ENCODE data around the gene MED12.

The MED12 gene

GRCh38 chrX:71118985-71119535 is 664 bp downstream of the MED12 start:
- Histone ChIP-seq H3K36me3 (peaks cover 35% of the 10 kb centered on the region), H3K4me3 (ENCODE audit: low read depth in 1 of 2, low read length in 1 of 2) (peak overlapping the region; percentile 68 to 69), H3K27me3 (no peaks in the 10 kb centered on the region), H3K9me3 (no peaks in the 10 kb centered on the region), H3K27ac (peak overlapping the region; percentile 89), H3K4me1 (ENCODE audit: control insufficient read depth in 1 of 2, insufficient read depth in 1 of 2, low read depth in 1 of 2, low read length in 1 of 2) (peaks cover 17 to 24% of the 10 kb centered on the region in 2 experiments)
- no peak for TF ChIP-seq CTCF (IDR thresholded peaks at IDR 0.05)

GRCh38 chrX:71128166-71128833 is 9.9 kb downstream of the MED12 start:
- no peaks in the 10 kb centered on the region for H3K9me3 ChIP-seq
- peak overlapping the region; percentile 41 for H3K27ac ChIP-seq
- peaks cover 100% of the 10 kb centered on the region for H3K36me3 ChIP-seq
- TF ChIP-seq CTCF (IDR thresholded peaks at IDR 0.05): no peak
- H3K27me3 ChIP-seq: no peaks in the 10 kb centered on the region
- no peaks in the 10 kb centered on the region for H3K4me1 ChIP-seq (ENCODE audit: control insufficient read depth in 1 of 2, insufficient read depth in 1 of 2, low read depth in 1 of 2, low read length in 1 of 2)
- H3K4me3 ChIP-seq (ENCODE audit: low read depth in 1 of 2, low read length in 1 of 2): no peak overlapping the region

- Histone ChIP-seq H3K27me3 (no peaks in the 10 kb centered on the region), H3K36me3 (peaks cover 100% of the 10 kb centered on the region), H3K9me3 (no peaks in the 10 kb centered on the region), H3K4me3 (ENCODE audit: low read depth in 1 of 2, low read length in 1 of 2) (no peak overlapping the region), H3K4me1 (ENCODE audit: control insufficient read depth in 1 of 2, insufficient read depth in 1 of 2, low read depth in 1 of 2, low read length in 1 of 2) (no peaks in the 10 kb centered on the region), H3K27ac (peak overlapping the region; percentile 41)
- peak; percentile 87 for TF ChIP-seq CTCF (IDR thresholded peaks at IDR 0.05)
Observed at GRCh38 chrX:71128915-71129765, 10.7 kb downstream of the MED12 start.

GRCh38 chrX:71131510-71131909 is 13.1 kb downstream of the MED12 start:
- no peak overlapping the region for H3K27ac ChIP-seq
- H3K36me3 ChIP-seq: peaks cover 100% of the 10 kb centered on the region
- H3K9me3 ChIP-seq: no peaks in the 10 kb centered on the region
- H3K4me1 ChIP-seq (ENCODE audit: control insufficient read depth in 1 of 2, insufficient read depth in 1 of 2, low read depth in 1 of 2, low read length in 1 of 2): no peaks in the 10 kb centered on the region
- no peak overlapping the region for H3K4me3 ChIP-seq (ENCODE audit: low read depth in 1 of 2, low read length in 1 of 2)
- H3K27me3 ChIP-seq: no peaks in the 10 kb centered on the region
- TF ChIP-seq CTCF (IDR thresholded peaks at IDR 0.05): no peak

- peaks cover 2% of the 10 kb centered on the region in 2 experiments for H3K4me1 ChIP-seq (ENCODE audit: control insufficient read depth in 1 of 2, insufficient read depth in 1 of 2, low read depth in 1 of 2, low read length in 1 of 2)
- H3K4me3 ChIP-seq (ENCODE audit: low read depth in 1 of 2, low read length in 1 of 2): no peak overlapping the region
- peaks cover 78% of the 10 kb centered on the region for H3K36me3 ChIP-seq
- no peaks in the 10 kb centered on the region for H3K27me3 ChIP-seq
- no peaks in the 10 kb centered on the region for H3K9me3 ChIP-seq
- H3K27ac ChIP-seq: no peak overlapping the region
- no peak for TF ChIP-seq CTCF (IDR thresholded peaks at IDR 0.05)
Observed at GRCh38 chrX:71140440-71140839, 22.0 kb downstream of the MED12 start.

Data from neutrophil (primary cell).